ENCODE results near the gene ALDH3B1.

The ALDH3B1 gene

GRCh38 chr11:68035266-68035876, 25.2 kb downstream of the ALDH3B1 start:
- no peaks in the 10 kb centered on the region for H3K27me3 ChIP-seq (ENCODE audit: insufficient read depth, low read length, poor library complexity, severe bottlenecking)
- H3K36me3 ChIP-seq (ENCODE audit: insufficient read depth, low read length): peaks cover 4% of the 10 kb centered on the region; the same call in 1 of the 2 replicates
- H3K4me1 ChIP-seq (ENCODE audit: insufficient read depth, low read length, poor library complexity, severe bottlenecking): peaks cover 37% of the 10 kb centered on the region
- no peak for TF ChIP-seq CTCF (conservative IDR thresholded peaks at IDR 0.05; ENCODE audit: low read length)
- no peak for TF ChIP-seq EZH2phosphoT487 (IDR thresholded peaks at IDR 0.05; ENCODE audit: borderline replicate concordance)
- no peak overlapping the region for H3K9ac ChIP-seq (ENCODE audit: low read depth, low read length, poor library complexity, severe bottlenecking)
- no peaks in the 10 kb centered on the region for H3K9me2 ChIP-seq (replicated peaks; ENCODE audit: low read depth, low read length)
- no peak overlapping the region for H2AFZ ChIP-seq (ENCODE audit: low read length)
- peaks cover 3% of the 10 kb centered on the region; the same call in 1 of the 2 replicates for H3F3A ChIP-seq (ENCODE audit: low read depth)
- H3K4me2 ChIP-seq (ENCODE audit: low read depth, low read length, poor library complexity, severe bottlenecking): no peak overlapping the region
- H3K79me2 ChIP-seq (ENCODE audit: insufficient read depth, low read length): peaks cover 33% of the 10 kb centered on the region
- H3K9me3 ChIP-seq (ENCODE audit: insufficient read depth, low read depth, low read length): no peaks in the 10 kb centered on the region
- H3K4me3 ChIP-seq (ENCODE audit: low read length, poor library complexity, severe bottlenecking): no peak overlapping the region
- peaks cover 8% of the 10 kb centered on the region for H4K20me1 ChIP-seq (ENCODE audit: insufficient read depth, low read length, poor library complexity, severe bottlenecking)

- H3F3A ChIP-seq (ENCODE audit: low read depth): peaks cover 3% of the 10 kb centered on the region; the same call in 1 of the 2 replicates
- peaks cover 27% of the 10 kb centered on the region for H3K79me2 ChIP-seq (ENCODE audit: insufficient read depth, low read length)
- peaks cover 44% of the 10 kb centered on the region for H3K4me1 ChIP-seq (ENCODE audit: insufficient read depth, low read length, poor library complexity, severe bottlenecking)
- no peaks in the 10 kb centered on the region for H3K9me3 ChIP-seq (ENCODE audit: insufficient read depth, low read depth, low read length)
- H3K4me3 ChIP-seq (ENCODE audit: low read length, poor library complexity, severe bottlenecking): peak overlapping the region; percentile 10
- no peaks in the 10 kb centered on the region for H3K9me2 ChIP-seq (replicated peaks; ENCODE audit: low read depth, low read length)
- peak overlapping the region; percentile 43 for H3K9ac ChIP-seq (ENCODE audit: low read depth, low read length, poor library complexity, severe bottlenecking)
- TF ChIP-seq CTCF (conservative IDR thresholded peaks at IDR 0.05; ENCODE audit: low read length) (no peak), EZH2phosphoT487 (IDR thresholded peaks at IDR 0.05; ENCODE audit: borderline replicate concordance) (no peak)
- peak overlapping the region; percentile 50 for H3K4me2 ChIP-seq (ENCODE audit: low read depth, low read length, poor library complexity, severe bottlenecking)
- H3K27me3 ChIP-seq (ENCODE audit: insufficient read depth, low read length, poor library complexity, severe bottlenecking): no peaks in the 10 kb centered on the region
- H3K36me3 ChIP-seq (ENCODE audit: insufficient read depth, low read length): peaks cover 4% of the 10 kb centered on the region; the same call in 1 of the 2 replicates
- no peak overlapping the region for H2AFZ ChIP-seq (ENCODE audit: low read length)
- peaks cover 3% of the 10 kb centered on the region for H4K20me1 ChIP-seq (ENCODE audit: insufficient read depth, low read length, poor library complexity, severe bottlenecking)
Observed at GRCh38 chr11:68036141-68036716, 26.1 kb downstream of the ALDH3B1 start.

- peaks cover 22% of the 10 kb centered on the region for H3K79me2 ChIP-seq (ENCODE audit: insufficient read depth, low read length)
- H4K20me1 ChIP-seq (ENCODE audit: insufficient read depth, low read length, poor library complexity, severe bottlenecking): peaks cover 3% of the 10 kb centered on the region
- peaks cover 4% of the 10 kb centered on the region; the same call in 1 of the 2 replicates for H3K36me3 ChIP-seq (ENCODE audit: insufficient read depth, low read length)
- H3K27me3 ChIP-seq (ENCODE audit: insufficient read depth, low read length, poor library complexity, severe bottlenecking): no peaks in the 10 kb centered on the region
- H3K4me1 ChIP-seq (ENCODE audit: insufficient read depth, low read length, poor library complexity, severe bottlenecking): peaks cover 43% of the 10 kb centered on the region
- H3K9ac ChIP-seq (ENCODE audit: low read depth, low read length, poor library complexity, severe bottlenecking): peak overlapping the region; percentile 43
- H3F3A ChIP-seq (ENCODE audit: low read depth): peaks cover 3% of the 10 kb centered on the region; the same call in 1 of the 2 replicates
- H3K4me3 ChIP-seq (ENCODE audit: low read length, poor library complexity, severe bottlenecking): peak overlapping the region; percentile 10
- no peak overlapping the region for H2AFZ ChIP-seq (ENCODE audit: low read length)
- H3K9me2 ChIP-seq (replicated peaks; ENCODE audit: low read depth, low read length): no peaks in the 10 kb centered on the region
- no peaks in the 10 kb centered on the region for H3K9me3 ChIP-seq (ENCODE audit: insufficient read depth, low read depth, low read length)
- TF ChIP-seq CTCF (conservative IDR thresholded peaks at IDR 0.05; ENCODE audit: low read length) (no peak), EZH2phosphoT487 (IDR thresholded peaks at IDR 0.05; ENCODE audit: borderline replicate concordance) (no peak)
- peak overlapping the region; percentile 50 for H3K4me2 ChIP-seq (ENCODE audit: low read depth, low read length, poor library complexity, severe bottlenecking)
Observed at GRCh38 chr11:68036717-68037239, 26.7 kb downstream of the ALDH3B1 start.
